HL-60 (cell line): ENCODE data around the gene PCBP4.

Experiments used
- POLR2AphosphoS5 ChIP-seq: IDR thresholded peaks from 2 replicates; pipeline ENCODE4 v1.6.1; 2012; ENCODE audit warnings: low read depth
- SPI1 ChIP-seq: IDR thresholded peaks from 2 replicates; pipeline ENCODE4 v1.6.1; 2012; ENCODE audit warnings: low read depth, mild to moderate bottlenecking, borderline replicate concordance
- TF ChIP-seq, protein P1 (sequence below): IDR thresholded peaks from one replicate; pipeline ENCODE4 v1.5.1; 2011; ENCODE audit warnings: low read length, control low read depth, inconsistent platforms; ENCODE audit not compliant: insufficient read depth

DNA sequence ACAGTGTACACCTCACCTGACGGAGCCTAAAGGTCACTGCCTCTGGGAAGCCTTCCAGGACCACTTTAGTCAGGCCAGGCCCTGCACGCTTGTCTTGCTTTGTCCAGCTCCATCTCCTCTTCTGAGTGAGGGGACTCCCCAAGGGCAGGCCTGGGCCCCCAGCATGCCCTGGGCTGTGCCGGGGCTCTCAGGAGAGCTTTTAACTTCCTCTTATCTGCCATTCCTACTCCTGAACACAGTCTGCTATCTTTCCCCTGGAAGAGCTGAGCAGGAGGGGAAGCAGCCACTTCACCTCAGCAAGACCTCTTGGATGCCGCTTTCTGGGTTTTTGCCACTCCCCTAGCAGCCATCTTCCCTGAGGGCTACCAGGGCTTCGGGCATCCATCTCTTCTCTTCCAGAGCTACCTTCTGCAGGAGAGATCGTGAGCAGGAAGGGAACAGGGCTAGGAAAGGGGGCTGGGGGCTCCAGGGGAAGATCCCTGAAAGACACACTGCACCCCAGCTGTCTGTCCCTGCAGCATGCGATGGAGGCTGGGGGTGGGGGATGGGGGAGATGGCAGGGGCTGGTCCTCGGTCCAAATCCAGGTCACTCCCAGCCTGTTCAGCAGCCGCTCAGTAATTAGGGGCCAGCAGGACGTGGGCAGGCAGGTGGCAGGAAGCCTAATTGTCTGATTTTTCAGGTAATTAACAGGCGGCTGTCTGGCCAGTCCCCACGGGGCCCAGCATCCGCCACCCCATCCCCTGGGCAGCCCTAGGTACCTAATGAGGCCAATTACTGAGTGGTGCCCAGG is 48.4 kb upstream of the PCBP4 start:
- no peak for TF ChIP-seq SPI1
- TF ChIP-seq, protein P1, sequence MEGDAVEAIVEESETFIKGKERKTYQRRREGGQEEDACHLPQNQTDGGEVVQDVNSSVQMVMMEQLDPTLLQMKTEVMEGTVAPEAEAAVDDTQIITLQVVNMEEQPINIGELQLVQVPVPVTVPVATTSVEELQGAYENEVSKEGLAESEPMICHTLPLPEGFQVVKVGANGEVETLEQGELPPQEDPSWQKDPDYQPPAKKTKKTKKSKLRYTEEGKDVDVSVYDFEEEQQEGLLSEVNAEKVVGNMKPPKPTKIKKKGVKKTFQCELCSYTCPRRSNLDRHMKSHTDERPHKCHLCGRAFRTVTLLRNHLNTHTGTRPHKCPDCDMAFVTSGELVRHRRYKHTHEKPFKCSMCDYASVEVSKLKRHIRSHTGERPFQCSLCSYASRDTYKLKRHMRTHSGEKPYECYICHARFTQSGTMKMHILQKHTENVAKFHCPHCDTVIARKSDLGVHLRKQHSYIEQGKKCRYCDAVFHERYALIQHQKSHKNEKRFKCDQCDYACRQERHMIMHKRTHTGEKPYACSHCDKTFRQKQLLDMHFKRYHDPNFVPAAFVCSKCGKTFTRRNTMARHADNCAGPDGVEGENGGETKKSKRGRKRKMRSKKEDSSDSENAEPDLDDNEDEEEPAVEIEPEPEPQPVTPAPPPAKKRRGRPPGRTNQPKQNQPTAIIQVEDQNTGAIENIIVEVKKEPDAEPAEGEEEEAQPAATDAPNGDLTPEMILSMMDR: no peak
- TF ChIP-seq POLR2AphosphoS5: no peak
